Mesodermal cell (in vitro differentiated cells): ENCODE results near the gene GEMIN7.
"Not testable (repeated sequence)": the region's sequence is repeated elsewhere in the genome, so short reads cannot be mapped to it uniquely, and the experiment has no call there.

Source experiments
- H3K27ac ChIP-seq: 2 replicates; pipeline ENCODE4 v1.7.0; 2013; ENCODE audit warnings: mild to moderate bottlenecking, low read depth, low read length, moderate library complexity; ENCODE audit not compliant: severe bottlenecking
- H3K36me3 ChIP-seq: 2 replicates; pipeline ENCODE4 v1.7.1; 2013; ENCODE audit warnings: mild to moderate bottlenecking, low read length, moderate library complexity; ENCODE audit not compliant: control insufficient read depth, insufficient read depth
- H3K4me1 ChIP-seq: one replicate; pipeline ENCODE4 v1.7.1; 2013; ENCODE audit warnings: mild to moderate bottlenecking, low read length; ENCODE audit not compliant: insufficient read depth, control insufficient read depth, poor library complexity, severe bottlenecking
- H3K4me3 ChIP-seq: 2 replicates; pipeline ENCODE4 v1.7.0; 2013; ENCODE audit warnings: low read length, control low read depth, mild to moderate bottlenecking; ENCODE audit not compliant: insufficient read depth, poor library complexity, severe bottlenecking; ENCODE audit errors: extremely low read depth
- H3K9me3 ChIP-seq: 2 replicates; pipeline ENCODE4 v1.7.1; 2013; ENCODE audit warnings: mild to moderate bottlenecking, low read length, moderate library complexity; ENCODE audit not compliant: control insufficient read depth
- WGBS, 2 experiments: methylation state at CpG; one replicate each; pipeline ENCODE4 v1.1.5; 2013; ENCODE audit warnings: missing lambda C conversion rate in 2 of 2; ENCODE audit not compliant: insufficient coverage in 2 of 2; 5-methylcytosine and 5-hydroxymethylcytosine counted together

GEMIN7 gene

DNA sequence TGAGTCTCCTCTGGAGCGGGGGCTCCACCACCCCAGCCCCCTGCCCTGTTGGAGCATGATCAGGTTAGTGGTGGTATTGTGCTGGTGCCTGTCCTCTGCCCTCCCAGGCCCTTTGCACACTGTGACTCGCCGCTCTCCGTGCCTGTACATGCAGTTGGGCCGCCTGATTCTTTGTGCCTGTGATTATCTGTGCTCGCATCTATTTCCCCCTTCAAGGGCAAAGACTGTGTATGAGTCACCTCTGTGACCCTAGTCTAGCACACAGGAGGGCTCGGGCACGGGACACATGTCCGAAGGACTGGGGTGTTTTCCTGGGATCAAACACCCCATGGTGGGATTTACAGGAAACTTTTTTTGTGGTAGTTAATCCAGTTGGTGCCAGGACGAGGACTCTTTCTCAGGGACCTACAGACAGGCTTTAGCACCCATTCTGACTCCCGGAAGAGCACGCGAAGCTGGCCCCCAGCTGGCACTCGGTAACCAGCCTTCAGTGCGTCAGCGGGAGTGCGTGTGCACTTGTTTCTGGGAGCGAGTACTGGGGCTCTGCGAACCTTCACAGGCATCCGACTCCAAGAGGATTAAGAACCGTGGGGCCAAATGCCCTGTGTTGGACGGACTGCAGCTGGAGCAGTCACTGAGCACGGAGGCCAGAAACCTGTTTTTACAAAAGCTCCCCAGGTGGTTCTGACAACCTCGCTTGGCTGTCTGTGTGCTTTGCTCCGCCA lies 20.6 kb downstream of the GEMIN7 start:
- Histone ChIP-seq H3K4me3 (no peak overlapping the region), H3K9me3 (no peaks in the 10 kb centered on the region), H3K27ac (peak overlapping the region; percentile 66), H3K36me3 (peaks cover 22% of the 10 kb centered on the region), H3K4me1 (peaks cover 42% of the 10 kb centered on the region)
- WGBS, 2 experiments, result 88% methylated on average over 23 to 24 of the region's 25 CpGs

DNA sequence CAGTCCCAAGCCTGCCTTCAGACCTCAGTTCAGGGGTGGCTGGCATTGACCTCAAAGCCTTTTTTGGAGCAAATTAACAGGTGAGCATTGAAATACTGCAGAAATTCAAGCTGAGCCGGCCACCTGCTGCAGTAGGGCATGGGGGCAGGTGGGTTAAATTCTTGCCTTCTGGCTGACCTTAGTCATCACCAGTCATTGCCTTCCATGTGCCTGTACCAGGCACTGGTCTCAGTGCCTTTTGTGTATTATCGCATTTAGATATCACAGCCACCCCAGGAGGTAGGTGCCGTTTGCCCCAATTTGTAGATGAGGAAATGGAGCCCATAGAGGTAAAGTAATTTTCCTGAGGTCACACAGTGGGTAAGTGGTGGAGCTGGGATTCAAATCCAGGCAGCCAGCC lies 21.1 kb downstream of the GEMIN7 start:
- WGBS, 2 experiments, result 90% methylated on average over 3 of the region's 3 CpGs; no CpG with 5 or more reads in 1 of the 2 experiments
- Histone ChIP-seq H3K27ac (no peak overlapping the region), H3K9me3 (no peaks in the 10 kb centered on the region), H3K36me3 (peaks cover 16% of the 10 kb centered on the region), H3K4me3 (no peak overlapping the region), H3K4me1 (peaks cover 42% of the 10 kb centered on the region)

DNA sequence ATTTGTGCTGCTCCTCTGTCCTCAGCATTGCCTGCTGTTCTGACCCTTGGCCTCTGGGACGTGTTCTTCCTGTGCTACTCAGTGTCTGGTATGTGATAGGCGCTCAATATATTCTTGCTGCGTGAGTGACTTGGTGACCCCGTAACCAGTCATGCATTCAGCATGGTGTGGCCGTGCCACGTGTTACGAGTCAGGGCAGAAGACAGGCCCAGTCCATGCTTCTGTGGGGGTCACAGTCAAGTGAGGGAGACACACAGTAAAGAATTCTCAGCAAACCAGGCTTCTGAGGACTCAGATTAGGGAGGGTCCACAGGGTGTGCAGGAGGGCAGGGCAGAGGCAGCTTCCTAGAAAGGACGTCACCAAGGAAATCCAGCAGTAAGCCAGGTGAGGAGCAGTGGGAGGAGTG lies 21.8 kb downstream of the GEMIN7 start:
- H3K36me3 ChIP-seq, result peaks cover 14% of the 10 kb centered on the region
- no peak overlapping the region for H3K27ac ChIP-seq
- H3K4me1 ChIP-seq, result peaks cover 42% of the 10 kb centered on the region
- 87 to 95% methylated on average over 8 of the region's 8 CpGs for WGBS, 2 experiments
- no peaks in the 10 kb centered on the region for H3K9me3 ChIP-seq
- H3K4me3 ChIP-seq, result no peak overlapping the region

DNA sequence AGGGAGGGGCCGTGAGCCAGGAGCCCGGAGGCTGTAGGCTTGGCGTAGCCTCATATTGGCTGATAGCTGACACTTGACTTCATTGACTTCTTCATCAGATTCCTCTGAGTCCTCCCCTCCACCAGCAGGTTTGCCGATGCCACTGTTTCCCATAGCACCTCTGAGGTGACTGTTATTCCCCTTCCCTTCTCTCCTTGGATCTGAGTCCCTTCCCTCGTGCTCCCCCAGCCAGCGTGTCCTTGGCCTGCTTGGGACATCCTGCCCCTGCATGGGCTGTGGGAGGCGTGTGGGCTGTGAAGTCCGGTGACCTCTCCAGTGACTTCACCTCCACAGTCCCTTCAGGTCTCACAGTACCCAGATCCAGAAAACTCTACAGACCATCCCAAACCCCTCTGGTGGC lies 22.7 kb downstream of the GEMIN7 start:
- Histone ChIP-seq H3K36me3 (peaks cover 14% of the 10 kb centered on the region), H3K27ac (no peak overlapping the region), H3K4me3 (no peak overlapping the region), H3K9me3 (no peaks in the 10 kb centered on the region), H3K4me1 (peaks cover 42% of the 10 kb centered on the region)
- 90 to 91% methylated on average over 5 to 7 of the region's 8 CpGs for WGBS, 2 experiments

DNA sequence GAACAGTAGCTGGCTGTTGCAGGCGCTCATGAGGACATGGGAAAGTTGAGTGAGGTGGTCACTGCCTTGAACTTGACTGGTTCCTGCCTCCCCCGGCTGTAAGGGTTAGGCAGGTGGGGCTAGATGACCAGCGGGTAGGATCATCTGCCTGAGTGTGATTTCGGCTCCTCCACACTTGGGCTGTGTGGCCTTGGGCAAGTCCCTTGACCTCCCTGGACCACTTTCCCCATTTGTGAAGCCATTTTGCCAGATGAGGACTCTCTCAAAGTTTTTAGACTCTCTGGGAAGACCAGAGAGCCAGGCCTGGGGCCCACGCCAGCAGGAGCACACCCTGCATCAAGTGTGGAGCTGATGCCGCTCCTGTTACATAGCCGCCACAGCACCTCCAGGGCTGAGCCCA lies 23.4 kb downstream of the GEMIN7 start:
- peaks cover 38% of the 10 kb centered on the region for H3K4me1 ChIP-seq
- H3K9me3 ChIP-seq, result no peaks in the 10 kb centered on the region
- WGBS, 2 experiments, result 97 to 99% methylated on average over 6 to 7 of the region's 7 CpGs
- peaks cover 14% of the 10 kb centered on the region for H3K36me3 ChIP-seq
- H3K27ac ChIP-seq, result no peak overlapping the region
- no peak overlapping the region for H3K4me3 ChIP-seq

DNA sequence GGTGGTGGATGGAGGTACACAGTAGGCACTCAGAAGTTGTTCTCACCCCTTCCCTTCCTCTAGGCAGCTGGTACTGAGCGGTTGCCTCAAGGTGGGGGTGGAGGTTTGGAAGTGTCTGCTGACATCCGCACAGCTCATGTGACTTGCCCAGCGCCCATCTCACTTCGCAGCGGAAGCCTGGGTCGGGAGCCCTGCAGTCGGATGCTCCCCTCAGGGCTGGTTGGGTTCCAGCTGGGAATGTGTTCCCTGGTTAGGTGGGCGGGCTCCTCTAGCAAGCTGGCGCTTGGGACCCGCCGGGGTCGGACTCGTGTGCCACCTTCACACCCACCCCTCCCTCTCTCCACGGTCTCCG lies 24.1 kb downstream of the GEMIN7 start:
- WGBS, 2 experiments, result 85 to 89% methylated on average over 6 to 12 of the region's 15 CpGs
- Histone ChIP-seq H3K4me1 (peaks cover 32% of the 10 kb centered on the region), H3K4me3 (no peak overlapping the region)

DNA sequence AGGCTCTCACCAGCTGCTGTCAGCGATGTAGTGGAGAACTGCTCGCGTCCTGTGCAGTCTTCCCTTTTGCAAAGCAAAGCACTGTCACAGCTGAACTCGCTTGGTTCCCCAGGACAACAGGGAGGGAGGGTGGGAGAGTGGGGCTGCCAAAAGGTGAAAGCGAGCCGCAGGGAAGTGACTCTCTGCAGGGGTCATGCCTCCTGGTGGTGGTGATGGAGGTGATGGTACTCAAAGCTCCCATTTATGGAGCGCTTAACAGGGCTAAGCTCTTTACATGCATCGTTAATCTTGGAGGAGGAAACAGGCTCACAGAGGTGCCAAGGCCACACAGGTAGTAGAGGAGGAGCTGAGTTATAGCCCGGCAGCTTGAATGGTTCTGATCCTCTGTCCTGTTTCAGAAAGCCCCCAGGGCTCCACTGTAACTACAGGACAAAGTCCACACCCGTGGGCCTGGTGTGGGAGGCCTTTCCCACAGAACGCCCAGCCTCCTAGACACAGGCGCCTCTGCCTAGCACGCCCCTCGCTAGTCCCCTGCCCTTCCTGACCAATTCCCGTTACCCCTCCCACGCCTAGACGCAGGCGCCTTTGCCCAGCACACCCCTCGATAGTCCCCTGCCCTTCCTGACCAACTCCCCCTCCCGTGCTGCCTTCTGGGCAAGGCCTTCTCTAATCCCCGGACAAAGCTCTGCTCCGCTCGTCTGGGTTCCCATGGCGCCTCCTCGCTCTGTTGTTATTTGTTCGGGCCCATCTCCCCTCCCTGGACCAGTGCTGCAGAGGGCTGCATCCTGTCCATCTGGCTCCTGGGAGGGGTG lies 24.7 kb downstream of the GEMIN7 start:
- H3K9me3 ChIP-seq, result no peaks in the 10 kb centered on the region
- H3K36me3 ChIP-seq, result peaks cover 14% of the 10 kb centered on the region
- H3K4me3 ChIP-seq, result no peak overlapping the region
- H3K27ac ChIP-seq, result no peak overlapping the region
- 76 to 77% methylated on average over 19 to 21 of the region's 26 CpGs for WGBS, 2 experiments
- peaks cover 28% of the 10 kb centered on the region for H3K4me1 ChIP-seq

More for the DNA sequence above, 24.1 kb downstream of the GEMIN7 start:
- peaks cover 14% of the 10 kb centered on the region for H3K36me3 ChIP-seq
- H3K9me3 ChIP-seq, result no peaks in the 10 kb centered on the region
- no peak overlapping the region for H3K27ac ChIP-seq

DNA sequence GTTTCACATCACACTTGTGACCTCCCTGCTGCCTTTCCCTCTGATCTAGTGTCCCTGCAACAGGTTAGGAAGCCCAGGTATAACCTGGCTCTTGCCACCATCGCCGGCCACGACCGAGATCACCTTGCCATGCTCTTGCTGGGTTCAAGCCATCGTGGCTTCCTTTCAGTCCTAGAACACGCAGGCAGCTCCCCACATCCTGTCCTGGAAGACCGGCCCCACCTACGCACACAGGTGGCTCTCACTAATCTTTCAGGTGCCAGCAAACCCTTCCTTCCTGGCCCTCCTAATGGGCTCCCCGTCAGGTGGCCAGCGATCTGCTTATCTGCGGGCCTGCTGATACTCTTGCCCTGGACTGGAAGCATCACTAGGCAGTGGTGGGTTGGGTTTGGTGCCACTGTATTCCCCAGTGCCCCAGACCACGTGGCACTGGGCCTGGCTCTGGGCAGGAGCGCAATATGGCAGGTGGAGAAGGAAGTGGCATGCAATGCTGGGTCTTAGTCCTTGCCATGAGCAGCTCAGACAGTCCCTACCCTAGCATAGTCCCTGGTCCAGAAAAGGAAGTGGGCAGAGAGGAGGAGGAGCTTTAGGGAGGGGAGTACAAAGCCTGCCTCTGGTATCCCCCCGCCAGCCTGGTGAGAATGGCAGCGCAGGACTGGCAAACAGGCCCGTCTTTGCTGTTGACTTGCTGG lies 25.7 kb downstream of the GEMIN7 start:
- no peak overlapping the region for H3K4me3 ChIP-seq
- peaks cover 17% of the 10 kb centered on the region for H3K4me1 ChIP-seq
- no peaks in the 10 kb centered on the region for H3K9me3 ChIP-seq
- H3K27ac ChIP-seq, result no peak overlapping the region
- peaks cover 5% of the 10 kb centered on the region for H3K36me3 ChIP-seq
- WGBS, 2 experiments, result 89 to 90% methylated on average over 12 to 16 of the region's 16 CpGs

DNA sequence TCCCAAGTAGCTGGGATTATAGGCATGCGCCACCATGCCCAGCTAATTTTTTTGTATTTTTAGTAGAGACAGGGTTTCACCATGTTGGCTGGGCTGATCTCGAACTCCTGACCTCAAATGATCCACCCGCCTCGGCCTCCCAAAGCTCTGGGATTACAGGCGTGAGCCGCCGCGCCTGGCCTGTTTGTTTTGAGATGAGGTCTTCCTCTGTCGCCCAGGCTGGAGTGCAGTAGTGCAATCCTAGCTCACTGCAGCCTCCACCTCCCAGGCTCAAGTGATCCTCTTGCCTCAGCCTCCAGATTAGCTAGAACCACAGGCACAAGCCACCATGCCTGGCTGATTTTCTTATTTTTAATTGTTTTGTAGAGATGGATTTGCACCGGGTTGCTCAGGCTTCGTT lies 27.3 kb downstream of the GEMIN7 start:
- 85 to 100% methylated on average over 6 to 9 of the region's 11 CpGs for WGBS, 2 experiments
- not testable (repeated sequence) for H3K9me3 ChIP-seq, H3K36me3 ChIP-seq, H3K4me1 ChIP-seq, H3K4me3 ChIP-seq, H3K27ac ChIP-seq

DNA sequence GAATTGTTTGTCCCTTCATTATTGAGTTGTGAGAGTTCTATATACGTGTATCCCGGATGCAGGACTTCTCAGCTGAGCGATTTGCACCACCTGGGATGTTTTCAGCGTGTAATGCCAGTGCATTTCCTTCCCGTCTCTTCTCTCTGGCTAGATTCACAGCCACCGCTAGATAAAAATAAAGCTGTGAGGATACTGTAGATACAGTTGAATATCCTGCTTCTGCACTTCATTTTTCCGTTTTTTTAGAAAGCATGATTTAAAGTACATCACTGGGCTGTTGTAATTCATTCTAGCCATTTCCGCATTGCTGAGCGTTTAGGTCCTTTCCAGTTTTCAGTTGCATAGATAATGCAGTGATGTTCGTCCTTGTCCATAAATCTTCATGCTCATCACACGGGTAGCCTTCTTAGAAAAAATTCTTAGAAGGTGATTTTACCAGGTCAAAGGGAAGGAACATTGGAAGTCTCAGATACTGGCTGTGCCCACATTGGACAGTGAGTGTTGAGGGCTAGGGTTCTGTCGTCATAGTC lies 28.6 kb downstream of the GEMIN7 start:
- Histone ChIP-seq H3K27ac (no peak overlapping the region), H3K4me3 (no peak overlapping the region), H3K9me3 (no peaks in the 10 kb centered on the region), H3K4me1 (peaks cover 6% of the 10 kb centered on the region), H3K36me3 (peaks cover 8% of the 10 kb centered on the region)
- WGBS, 2 experiments, result 92% methylated on average over 10 to 11 of the region's 12 CpGs
